Esophagus muscularis mucosa (tissue), 4 donors: ENCODE results near the gene FXYD6. TPM values are rescaled to one million over a fixed set of nuclear protein-coding genes. Genes with fewer than 3 reads are reported as not detected.

Source experiments
- DNase-seq: peaks from one replicate; pipeline ENCODE4 v3.0.0-alpha.2; 2017; ENCODE audit errors: extremely low spot score
- H3K27ac ChIP-seq, 4 donors: fragments of 200-600 bp; sonication (generic); replicated peaks in 1 of 4; 1 replicate in 3 of 4; 2 replicates in 1 of 4; pipeline ENCODE4 v1.5.1; 2016 to 2019; ENCODE audit warnings: mild to moderate bottlenecking in 1 of 4
- H3K27me3 ChIP-seq, 4 donors: fragments of 200-600 bp; sonication (generic); one replicate each; pipeline versions ENCODE4 v1.5.1 to v1.6.0; 2016 to 2019
- H3K36me3 ChIP-seq, 4 donors: fragments of 200-600 bp; sonication (generic); one replicate each; pipeline ENCODE4 v1.5.1; 2016 to 2019
- H3K4me1 ChIP-seq, 4 donors: fragments of 200-600 bp; sonication (generic); one replicate each; pipeline ENCODE4 v1.5.1; 2016 to 2019
- H3K4me3 ChIP-seq, 4 donors: fragments of 200-600 bp; sonication (generic); 1 replicate in 2 of 4; 2 replicates in 2 of 4; pipeline ENCODE4 v1.5.1; 2016 to 2019; ENCODE audit warnings: mild to moderate bottlenecking in 4 of 4, moderate library complexity in 1 of 4
- H3K9me3 ChIP-seq, 4 donors: fragments of 200-600 bp; sonication (generic); 1 replicate in 3 of 4; 2 replicates in 1 of 4; pipeline ENCODE4 v1.5.1; 2016 to 2019
- CTCF ChIP-seq, 3 experiments: fragments of 200-600 bp in 2 of 3; fragments of 450-650 bp in 1 of 3; sonication (generic) in 2 of 3; IDR thresholded peaks; one replicate each; pipeline ENCODE4 v1.5.1; 2017 to 2019; ENCODE audit warnings: antibody characterized with exemption in 3 of 3, mild to moderate bottlenecking in 2 of 3, moderate library complexity in 1 of 3
- EP300 ChIP-seq: sonication (generic); formaldehyde crosslinking; IDR thresholded peaks from one replicate; pipeline ENCODE4 v1.6.1; 2017; ENCODE audit warnings: antibody characterized with exemption
- POLR2A ChIP-seq: fragments of 450-650 bp; IDR thresholded peaks from one replicate; pipeline ENCODE4 v1.6.1; 2017; ENCODE audit warnings: antibody characterized with exemption, moderate library complexity, mild to moderate bottlenecking, low read depth
- POLR2AphosphoS5 ChIP-seq, 2 donors: sonication (generic); formaldehyde crosslinking; IDR thresholded peaks; one replicate each; pipeline ENCODE4 v1.6.1; 2017; ENCODE audit warnings: antibody characterized with exemption in 2 of 2
- WGBS: methylation state at CpG from one replicate; pipeline ENCODE4 v1.1.5; 2018; 5-methylcytosine and 5-hydroxymethylcytosine counted together
- intact Hi-C: fragments of 100-400 bp; cut with DNase I; formaldehyde crosslinking; loops from one replicate; pipeline ENCODE4 v1.15.1; 2023
- total RNA-seq, 4 donors: library from RNA; depleted of rRNA; stranded (reverse); fragments of >200 nt; gene quantifications; one replicate each; pipeline versions ENCODE4 v1.1.0 to v1.2.1, GENCODE V29; 2016

Gene FXYD6
- total RNA-seq, 4 donors from 2014 or later: 78.9 to 105 (median 91.5) TPM

- H3K9me3 ChIP-seq: no peaks in the 10 kb centered on the region
- H3K36me3 ChIP-seq: no peaks in the 10 kb centered on the region
- H3K4me3 ChIP-seq: no peak overlapping the region
- peaks cover 0 to 19% (median 0%) of the 10 kb centered on the region in 4 donors for H3K27me3 ChIP-seq
- no peak for DNase-seq
- no peak overlapping the region for H3K27ac ChIP-seq
- WGBS: 71% methylated on average over 10 of the region's 10 CpGs
- TF ChIP-seq POLR2A (no peak), POLR2AphosphoS5 (IDR thresholded peaks at IDR 0.05) (no peak), CTCF (IDR thresholded peaks at IDR 0.05) (no peak), EP300 (no peak)
- peaks cover 0 to 4% (median 0%) of the 10 kb centered on the region in 4 donors for H3K4me1 ChIP-seq
- intact Hi-C loops: no loop called here
Observed at GRCh38 chr11:117914991-117915618, 38.6 kb upstream of the FXYD6 start.

GRCh38 chr11:117914398-117914761 is 37.9 kb upstream of the FXYD6 start:
- 84% methylated on average over 4 of the region's 5 CpGs for WGBS
- no peak overlapping the region for H3K4me3 ChIP-seq
- H3K27me3 ChIP-seq: peaks cover 0 to 19% (median 0%) of the 10 kb centered on the region in 4 donors
- H3K9me3 ChIP-seq: no peaks in the 10 kb centered on the region
- peaks cover 0 to 3% (median 0%) of the 10 kb centered on the region in 4 donors for H3K4me1 ChIP-seq
- no peak for TF ChIP-seq POLR2A
- TF ChIP-seq CTCF (IDR thresholded peaks at IDR 0.05): no peak
- no peak for TF ChIP-seq POLR2AphosphoS5 (IDR thresholded peaks at IDR 0.05)
- no peak for TF ChIP-seq EP300
- intact Hi-C loops: no loop called here
- no peaks in the 10 kb centered on the region for H3K36me3 ChIP-seq
- no peak for DNase-seq
- no peak overlapping the region for H3K27ac ChIP-seq

- no peak overlapping the region for H3K4me3 ChIP-seq
- 96% methylated on average over 9 of the region's 9 CpGs for WGBS
- H3K27me3 ChIP-seq: peaks cover 0 to 19% (median 0%) of the 10 kb centered on the region in 4 donors
- TF ChIP-seq EP300: no peak
- TF ChIP-seq CTCF (IDR thresholded peaks at IDR 0.05): no peak
- TF ChIP-seq POLR2A: no peak
- no peak for TF ChIP-seq POLR2AphosphoS5 (IDR thresholded peaks at IDR 0.05)
- no peaks in the 10 kb centered on the region for H3K36me3 ChIP-seq
- H3K9me3 ChIP-seq: no peaks in the 10 kb centered on the region
- no peak overlapping the region for H3K27ac ChIP-seq
- intact Hi-C loops: no loop called here
- no peaks in the 10 kb centered on the region for H3K4me1 ChIP-seq
- DNase-seq: no peak
Observed at GRCh38 chr11:117913736-117914397, 37.4 kb upstream of the FXYD6 start.

- 92% methylated on average over 7 of the region's 7 CpGs for WGBS
- no peak for DNase-seq
- Histone ChIP-seq H3K27ac (no peak overlapping the region), H3K4me1 (peaks cover 1 to 5% (median 2%) of the 10 kb centered on the region in 4 donors), H3K36me3 (no peaks in the 10 kb centered on the region), H3K4me3 (no peak overlapping the region), H3K9me3 (no peaks in the 10 kb centered on the region), H3K27me3 (peaks cover 0 to 19% (median 0%) of the 10 kb centered on the region in 4 donors)
- TF ChIP-seq CTCF (IDR thresholded peaks at IDR 0.05): no peak
- TF ChIP-seq POLR2A: no peak
- no peak for TF ChIP-seq POLR2AphosphoS5 (IDR thresholded peaks at IDR 0.05)
- TF ChIP-seq EP300: no peak
- intact Hi-C loops: no loop called here
Observed at GRCh38 chr11:117912497-117912896, 36.0 kb upstream of the FXYD6 start.
